ENCODE measurements around the gene ANP32B.

The ANP32B gene

DNA sequence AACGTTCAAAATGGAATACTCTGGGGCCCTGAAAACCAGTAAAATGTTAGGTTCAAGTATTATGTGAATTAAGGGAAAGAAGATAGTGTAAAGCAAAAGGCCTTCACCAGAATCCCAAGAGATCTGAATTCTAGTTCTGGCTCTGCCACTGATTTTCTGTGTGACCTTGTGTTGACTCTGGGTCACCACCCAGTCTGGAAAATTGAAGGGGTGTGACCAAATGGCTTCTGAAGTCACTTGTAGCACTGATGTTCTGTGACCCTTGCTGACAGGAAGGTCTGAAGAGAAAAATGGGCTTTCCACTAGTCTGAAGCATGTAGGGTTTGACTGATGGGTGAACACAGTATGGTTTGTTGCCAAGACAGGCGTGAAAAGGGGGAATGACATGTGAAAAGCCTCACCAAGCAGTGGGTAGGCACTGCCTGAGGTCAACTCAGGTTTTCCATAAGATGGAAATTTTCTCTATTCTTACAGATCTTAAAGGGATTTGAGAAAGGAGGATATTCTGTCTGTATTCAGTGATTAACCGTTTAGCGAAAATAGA lies 33.1 kb downstream of the ANP32B start:
- H3K4me2 ChIP-seq (ENCODE audit: low read length) = no peak overlapping the region
- H3K9ac ChIP-seq (ENCODE audit: low read length) = no peak overlapping the region
- no peaks in the 10 kb centered on the region for H3K9me3 ChIP-seq (ENCODE audit: low read length)
- no peaks in the 10 kb centered on the region for H3K79me2 ChIP-seq (ENCODE audit: insufficient read depth, low read length)
- no peaks in the 10 kb centered on the region for H3K27me3 ChIP-seq (ENCODE audit: insufficient read depth, low read length)
- no peak overlapping the region for H2AFZ ChIP-seq (ENCODE audit: low read length)
- H3K36me3 ChIP-seq (ENCODE audit: insufficient read depth, low read length) = peaks cover 86% of the 10 kb centered on the region
- no peak overlapping the region for H3K4me3 ChIP-seq (ENCODE audit: low read depth, low read length, poor library complexity, severe bottlenecking)
- no peaks in the 10 kb centered on the region for H3K4me1 ChIP-seq (ENCODE audit: insufficient read depth, low read length, severe bottlenecking)
- TF ChIP-seq CTCF (IDR thresholded peaks at IDR 0.05; ENCODE audit: low read length) (no peak), EZH2 (IDR thresholded peaks at IDR 0.05; ENCODE audit: borderline replicate concordance, low read length) (no peak)
- H3K27ac ChIP-seq (ENCODE audit: low read depth, low read length, poor library complexity, severe bottlenecking) = no peak overlapping the region
- H4K20me1 ChIP-seq (ENCODE audit: insufficient read depth, low read length) = no peaks in the 10 kb centered on the region
- no peaks in the 10 kb centered on the region for H3F3A ChIP-seq (ENCODE audit: insufficient read depth, low read length)
- H3K9me2 ChIP-seq (ENCODE audit: low read depth, low read length) = no peaks in the 10 kb centered on the region

- TF ChIP-seq EZH2 (IDR thresholded peaks at IDR 0.05; ENCODE audit: borderline replicate concordance, low read length) (no peak), CTCF (IDR thresholded peaks at IDR 0.05; ENCODE audit: low read length) (no peak)
- Histone ChIP-seq H3K4me1 (ENCODE audit: insufficient read depth, low read length, severe bottlenecking) (no peaks in the 10 kb centered on the region), H3K9ac (ENCODE audit: low read length) (no peak overlapping the region), H2AFZ (ENCODE audit: low read length) (no peak overlapping the region), H3K9me2 (ENCODE audit: low read depth, low read length) (no peaks in the 10 kb centered on the region), H3K4me3 (ENCODE audit: low read depth, low read length, poor library complexity, severe bottlenecking) (no peak overlapping the region), H3F3A (ENCODE audit: insufficient read depth, low read length) (no peaks in the 10 kb centered on the region), H3K27me3 (ENCODE audit: insufficient read depth, low read length) (no peaks in the 10 kb centered on the region), H3K79me2 (ENCODE audit: insufficient read depth, low read length) (no peaks in the 10 kb centered on the region), H4K20me1 (ENCODE audit: insufficient read depth, low read length) (no peaks in the 10 kb centered on the region), H3K4me2 (ENCODE audit: low read length) (no peak overlapping the region), H3K9me3 (ENCODE audit: low read length) (no peaks in the 10 kb centered on the region), H3K27ac (ENCODE audit: low read depth, low read length, poor library complexity, severe bottlenecking) (no peak overlapping the region), H3K36me3 (ENCODE audit: insufficient read depth, low read length) (peaks cover 75% of the 10 kb centered on the region)
Observed at GRCh38 chr9:98017306-98017705, 34.2 kb downstream of the ANP32B start.

DNA sequence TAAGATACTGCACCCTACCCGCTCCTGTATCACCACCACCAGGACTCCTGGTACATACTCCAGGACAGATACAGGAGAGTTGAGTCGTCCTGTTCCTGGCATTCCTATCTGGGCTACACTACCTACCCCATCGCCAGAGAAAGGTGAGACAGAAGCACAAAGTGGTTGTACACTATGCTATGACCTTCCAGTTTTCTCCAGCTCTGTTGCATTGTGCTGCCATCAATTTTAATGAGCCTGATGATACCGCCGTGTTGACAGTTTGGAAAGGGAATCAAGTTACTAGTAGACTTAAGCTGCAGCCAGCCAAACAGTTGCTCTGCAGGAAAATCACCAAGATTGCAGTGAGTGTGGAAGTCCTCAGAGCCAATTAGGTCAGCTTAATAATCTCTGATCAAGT lies 35.2 kb downstream of the ANP32B start:
- peaks cover 65% of the 10 kb centered on the region for H3K36me3 ChIP-seq (ENCODE audit: insufficient read depth, low read length)
- H3K9me2 ChIP-seq (ENCODE audit: low read depth, low read length) = no peaks in the 10 kb centered on the region
- H4K20me1 ChIP-seq (ENCODE audit: insufficient read depth, low read length) = no peaks in the 10 kb centered on the region
- no peak overlapping the region for H3K9ac ChIP-seq (ENCODE audit: low read length)
- no peaks in the 10 kb centered on the region for H3K4me1 ChIP-seq (ENCODE audit: insufficient read depth, low read length, severe bottlenecking)
- H3K4me2 ChIP-seq (ENCODE audit: low read length) = no peak overlapping the region
- no peak overlapping the region for H3K4me3 ChIP-seq (ENCODE audit: low read depth, low read length, poor library complexity, severe bottlenecking)
- H3F3A ChIP-seq (ENCODE audit: insufficient read depth, low read length) = no peaks in the 10 kb centered on the region
- H3K27ac ChIP-seq (ENCODE audit: low read depth, low read length, poor library complexity, severe bottlenecking) = no peak overlapping the region
- H3K9me3 ChIP-seq (ENCODE audit: low read length) = no peaks in the 10 kb centered on the region
- TF ChIP-seq CTCF (IDR thresholded peaks at IDR 0.05; ENCODE audit: low read length) (no peak), EZH2 (IDR thresholded peaks at IDR 0.05; ENCODE audit: borderline replicate concordance, low read length) (no peak)
- no peaks in the 10 kb centered on the region for H3K79me2 ChIP-seq (ENCODE audit: insufficient read depth, low read length)
- H2AFZ ChIP-seq (ENCODE audit: low read length) = no peak overlapping the region
- H3K27me3 ChIP-seq (ENCODE audit: insufficient read depth, low read length) = no peaks in the 10 kb centered on the region

Measured in OCI-LY1 (cell line).